GM19023 (cell line): Measurements from ENCODE around the gene PRRT1.
"Not testable (repeated sequence)": the region's sequence is repeated elsewhere in the genome, so short reads cannot be mapped to it uniquely, and the experiment has no call there.

Source experiments
- ATAC-seq: cut with Tn5 transposase; IDR thresholded peaks from one replicate; pipeline ENCODE4 v1.9.1; 2021; ENCODE audit warnings: mild to moderate bottlenecking, moderate library complexity; ENCODE audit not compliant: unreplicated experiment

The PRRT1 gene

DNA sequence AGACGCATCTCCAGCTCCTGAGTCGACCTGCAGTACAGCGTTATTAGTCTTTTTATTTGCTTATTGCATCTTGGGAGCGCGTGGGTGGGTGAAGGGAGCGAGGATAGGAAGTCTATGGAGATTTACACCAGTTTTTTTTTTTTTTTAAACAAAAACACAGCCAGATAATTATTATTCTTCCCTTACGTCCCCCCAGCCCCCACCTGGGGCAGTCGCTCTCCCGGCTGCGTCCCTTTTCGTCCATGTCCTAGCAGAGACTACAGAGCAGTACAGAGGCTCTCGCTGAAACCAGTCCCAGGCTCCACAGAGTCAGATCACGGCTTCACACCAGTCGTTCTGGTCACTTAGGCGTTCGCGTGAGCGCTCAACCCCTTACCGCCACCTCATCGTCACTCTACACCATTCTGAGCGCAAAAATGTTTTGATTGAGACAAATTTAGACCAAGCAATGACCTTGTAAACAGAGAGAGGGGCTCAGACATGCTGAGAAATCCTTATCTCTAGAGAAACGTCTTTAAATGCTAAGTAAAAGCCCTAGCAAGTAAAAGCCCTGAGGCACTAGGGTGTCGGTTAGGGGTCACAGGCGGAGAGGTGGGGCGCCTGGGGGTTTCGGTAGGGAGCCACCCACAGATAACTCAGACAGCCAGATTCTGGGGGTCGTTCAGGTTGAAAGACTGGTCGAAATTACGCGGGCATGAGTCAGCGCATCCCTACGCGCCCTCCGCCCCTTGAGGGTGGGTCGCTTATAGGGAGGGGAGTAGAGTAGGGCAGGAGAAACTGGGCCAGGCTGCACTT lies 1.2 kb upstream of the PRRT1 start:
- no peak for ATAC-seq

DNA sequence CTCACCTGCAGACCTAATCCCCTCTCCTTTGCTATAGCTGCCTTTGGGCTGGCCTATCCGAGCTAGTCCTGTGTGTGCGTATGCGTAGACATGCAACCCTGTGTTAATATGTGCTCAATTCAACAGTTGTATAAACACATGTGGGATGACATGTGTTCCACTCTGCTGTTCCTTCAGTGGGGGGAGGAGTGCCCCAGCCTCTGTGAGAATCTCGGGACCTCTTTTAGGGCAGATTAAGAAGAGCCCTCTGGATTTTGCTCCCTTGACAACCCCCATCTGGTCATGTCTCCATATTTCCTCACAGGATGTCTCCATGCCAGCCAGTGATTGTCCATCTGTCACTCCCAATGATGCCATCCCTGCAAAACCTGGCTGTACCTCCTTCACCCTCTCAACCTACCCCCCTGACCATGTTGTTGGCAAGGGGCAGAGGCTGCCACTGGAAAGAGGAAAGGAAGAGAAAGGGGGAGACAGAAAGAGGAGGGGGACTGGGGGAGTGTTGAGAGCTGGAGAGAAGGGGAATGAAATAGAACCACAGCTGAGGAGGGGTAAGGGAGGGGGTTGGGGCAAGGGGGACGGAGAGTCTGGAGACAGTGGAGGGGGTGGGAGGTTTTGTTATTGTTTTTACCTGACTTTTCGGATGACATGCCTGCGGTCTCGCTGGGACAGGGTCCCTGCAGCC lies 417 bp downstream of the PRRT1 start:
- ATAC-seq = no peak

DNA sequence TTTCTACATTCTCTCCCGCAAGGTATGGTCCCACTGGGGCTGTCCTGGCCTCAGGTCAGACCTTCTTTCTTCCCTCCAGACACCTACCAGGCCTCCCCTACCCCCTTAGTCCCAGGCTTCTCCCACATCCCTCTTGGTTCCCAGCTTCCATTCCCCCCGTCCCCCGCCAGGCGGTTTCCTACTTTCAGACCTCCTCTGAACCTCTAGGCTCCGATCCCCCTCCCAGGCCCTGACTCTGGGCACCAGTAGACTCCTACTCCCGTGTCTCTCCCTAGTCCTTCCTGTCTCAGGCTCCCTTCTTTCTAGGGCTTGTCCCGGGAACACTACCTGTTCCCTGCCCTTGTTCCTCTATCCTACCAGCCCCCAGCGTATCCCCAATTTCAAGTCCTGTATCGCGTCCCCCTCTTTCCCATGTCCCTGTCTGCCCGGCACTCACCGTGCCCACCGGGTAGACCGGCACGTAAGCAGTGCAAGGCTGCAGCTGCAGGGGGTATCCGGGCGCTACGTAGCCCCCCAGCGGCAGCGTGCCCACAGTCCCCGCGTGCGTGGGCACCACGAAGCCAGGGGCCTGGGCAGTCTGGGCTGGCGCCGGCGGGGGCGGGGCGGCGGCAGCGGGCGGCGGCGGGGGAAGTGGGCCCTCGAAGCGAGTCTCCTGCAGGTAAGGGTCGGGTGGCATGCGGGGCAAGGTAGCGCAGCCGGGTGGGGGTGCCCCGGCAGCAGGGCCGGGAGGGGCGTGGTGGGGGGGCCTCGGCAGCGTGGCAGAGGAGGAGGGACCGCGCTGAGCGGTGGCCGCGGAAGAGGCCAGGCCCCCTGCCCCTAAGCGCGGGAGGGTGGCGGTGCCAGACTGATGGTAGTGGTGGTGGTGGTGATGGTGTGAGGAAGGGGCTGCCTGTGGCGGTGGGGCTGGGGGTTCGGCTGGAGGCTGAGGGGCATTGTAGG lies 1.5 kb downstream of the PRRT1 start:
- ATAC-seq = no peak

DNA sequence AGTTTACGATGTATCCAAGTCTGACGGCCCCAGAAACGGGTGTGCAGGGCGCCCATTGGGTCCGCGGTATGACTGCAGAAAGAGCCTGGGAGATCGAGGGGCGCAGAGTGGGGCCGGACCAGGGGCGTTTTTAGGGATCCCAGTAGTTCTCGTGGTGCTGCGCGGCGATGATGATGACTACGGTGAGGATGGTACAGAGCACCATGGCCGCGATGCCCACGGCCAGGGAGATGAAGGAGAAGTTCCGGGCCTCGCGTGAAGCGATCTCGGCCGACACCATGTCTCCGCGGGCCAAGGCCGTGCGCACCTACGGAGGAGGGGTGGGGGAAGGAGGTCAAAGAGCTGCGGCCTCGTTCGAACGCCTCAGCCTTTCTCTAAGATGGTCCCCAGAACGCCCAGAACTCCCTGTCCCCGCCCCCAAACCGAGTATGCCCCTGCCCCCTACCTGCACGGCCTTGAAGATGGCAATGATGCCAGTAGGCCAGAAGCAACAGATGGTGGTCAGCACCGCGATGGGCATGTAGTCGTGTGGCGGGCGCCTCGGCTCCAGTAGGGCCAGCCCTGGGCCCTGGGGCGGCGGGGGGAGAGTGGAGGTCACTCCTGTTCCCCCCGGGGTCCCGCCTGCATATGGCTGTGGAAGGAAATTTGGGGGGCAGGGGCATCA lies 2.5 kb downstream of the PRRT1 start:
- no peak for ATAC-seq

DNA sequence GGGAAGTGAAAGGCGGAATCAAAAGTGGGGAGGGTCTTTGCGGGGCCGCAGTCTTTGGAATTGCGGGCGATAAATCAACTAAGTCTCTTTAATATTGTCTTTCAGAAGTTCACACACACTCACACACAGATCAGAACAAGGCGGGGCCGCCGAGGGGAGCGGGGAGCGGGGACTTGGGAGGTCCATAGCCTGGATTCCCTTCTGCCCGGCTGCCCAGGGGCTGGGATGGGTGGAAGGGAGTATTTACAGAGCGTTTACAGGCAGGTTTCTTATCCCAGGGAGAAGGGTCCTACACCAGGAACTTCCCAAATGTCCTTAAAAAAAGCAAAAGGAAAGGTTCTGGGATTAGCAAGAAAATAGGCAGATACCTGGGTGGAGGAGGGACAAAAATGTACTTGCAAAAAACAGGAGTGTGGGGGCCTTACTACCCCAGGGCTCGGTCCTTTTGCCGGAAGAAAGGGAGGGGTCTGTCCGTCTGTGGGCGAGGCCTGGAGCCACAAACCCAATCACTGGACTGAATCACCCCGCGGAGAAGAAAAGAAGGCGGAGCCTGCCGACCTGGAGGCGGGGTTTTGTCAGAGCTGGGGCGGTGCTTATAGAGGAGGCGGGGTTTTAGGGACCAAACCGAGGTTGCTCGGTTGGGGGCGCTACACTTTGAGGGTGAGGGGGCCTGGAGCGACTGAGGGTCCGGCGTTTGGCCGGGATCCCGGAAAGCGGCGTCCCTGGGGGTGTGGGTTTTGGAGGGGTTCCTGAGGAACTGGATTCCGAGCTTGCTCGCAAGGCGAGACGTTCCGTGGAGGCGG lies 3.2 kb downstream of the PRRT1 start:
- ATAC-seq = no peak

DNA sequence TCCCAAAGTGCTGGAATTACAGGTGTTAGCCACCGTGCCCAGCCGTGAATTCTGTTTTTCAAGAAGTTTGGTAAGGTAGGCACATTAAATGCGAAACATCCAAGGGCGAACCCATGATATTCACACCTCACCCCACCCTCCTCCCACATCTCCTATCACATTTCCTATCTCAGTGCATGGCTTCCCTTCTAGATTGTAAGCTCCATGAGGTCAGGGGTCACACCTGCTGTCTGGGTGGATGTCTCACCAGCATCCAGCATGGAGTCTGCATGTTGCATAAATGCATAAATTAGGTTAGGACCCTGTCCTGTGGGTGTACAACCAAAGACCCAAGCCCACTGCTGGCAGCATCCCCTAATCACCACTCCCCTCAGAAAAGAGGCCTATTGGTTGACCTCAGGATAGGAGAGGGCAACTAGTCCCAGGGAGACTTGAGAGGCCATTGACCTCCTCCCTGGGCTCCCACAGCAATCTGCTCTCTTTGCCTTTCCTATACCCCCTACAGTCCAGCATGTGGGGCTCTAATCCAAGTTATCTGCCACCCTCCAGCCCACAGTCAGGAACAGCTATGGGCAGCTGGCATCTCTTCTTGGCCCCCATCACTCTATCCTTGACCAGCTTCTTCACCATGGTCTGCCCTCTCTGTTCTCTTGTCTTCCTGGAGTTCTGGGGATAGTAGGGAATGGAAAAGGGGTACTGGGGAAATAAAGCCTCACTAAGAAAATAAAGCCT lies 4.2 kb downstream of the PRRT1 start:
- no peak for ATAC-seq

DNA sequence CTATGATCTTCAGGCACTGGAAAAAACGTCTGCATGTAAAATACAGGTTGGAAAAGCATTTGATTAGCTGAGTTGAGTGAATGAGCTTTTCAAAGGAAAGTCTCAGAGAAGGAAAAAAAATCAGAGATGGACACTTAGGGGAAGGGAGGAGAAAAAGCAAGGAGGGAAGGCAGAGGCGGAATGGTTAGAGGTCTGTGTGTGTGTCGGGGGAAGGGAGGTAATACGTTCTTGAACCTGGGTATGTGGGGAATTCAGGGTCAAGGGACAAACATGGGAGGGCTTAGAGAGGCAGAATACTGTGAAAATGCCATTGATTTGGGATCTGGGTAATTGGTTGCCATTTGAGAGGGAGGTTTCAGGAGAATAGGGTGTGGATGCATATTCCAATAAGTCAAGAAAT lies 5.1 kb downstream of the PRRT1 start:
- no peak for ATAC-seq

DNA sequence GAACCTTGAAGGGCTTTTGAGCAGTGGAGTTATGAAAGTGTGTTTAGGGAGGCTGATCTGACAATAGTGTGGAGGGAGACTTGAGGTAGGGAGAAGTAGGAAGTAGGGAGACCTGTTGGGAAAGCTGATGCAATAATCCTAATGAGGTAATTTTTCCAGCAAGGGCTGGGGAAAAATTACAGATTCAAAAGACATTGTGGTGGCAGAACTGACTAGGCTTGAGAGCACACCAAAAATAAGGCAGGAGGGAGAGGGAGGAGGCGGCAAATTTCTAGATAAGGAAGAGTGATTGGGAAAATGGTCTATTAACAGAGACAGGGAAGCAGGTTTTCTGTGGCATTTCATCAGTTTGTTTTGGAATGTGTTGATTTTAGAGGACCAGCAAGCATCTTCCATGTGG lies 5.5 kb downstream of the PRRT1 start:
- no peak for ATAC-seq

GRCh38 chr6:32144238-32144637 lies 7.5 kb downstream of the PRRT1 start:
- not testable (repeated sequence) for ATAC-seq

DNA sequence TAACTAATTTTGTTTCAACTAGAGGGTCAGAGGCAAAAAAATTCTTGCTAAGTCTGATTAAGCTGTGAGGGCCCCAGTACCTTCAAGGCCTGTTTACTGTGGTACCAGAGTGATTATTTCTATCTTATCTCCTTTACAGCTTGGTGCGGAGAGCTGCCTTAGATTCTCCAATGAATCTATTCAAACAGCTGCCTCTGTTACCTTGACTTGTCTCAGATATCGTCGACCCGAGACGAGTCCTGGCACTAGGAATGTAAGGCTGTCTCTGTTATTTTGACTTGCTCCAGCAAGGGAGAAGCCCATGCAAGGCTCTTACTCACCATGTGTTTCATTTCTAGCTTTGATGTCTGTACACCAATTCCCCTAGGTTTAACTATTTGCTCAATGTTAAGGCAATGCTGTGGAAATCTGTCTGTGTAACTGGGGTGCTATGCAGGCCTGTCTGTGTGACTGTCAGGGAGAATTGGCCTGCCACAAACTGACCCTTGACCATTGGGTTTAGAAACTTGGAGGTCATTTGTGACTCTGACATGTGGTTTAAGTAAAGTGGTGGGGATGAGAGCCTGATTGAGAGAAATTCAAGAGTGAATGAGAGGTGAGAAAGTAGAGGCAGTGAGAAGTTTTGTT lies 11.2 kb downstream of the PRRT1 start:
- ATAC-seq = no peak

- ATAC-seq = no peak
Observed at GRCh38 chr6:32139590-32139989, 12.1 kb downstream of the PRRT1 start.

DNA sequence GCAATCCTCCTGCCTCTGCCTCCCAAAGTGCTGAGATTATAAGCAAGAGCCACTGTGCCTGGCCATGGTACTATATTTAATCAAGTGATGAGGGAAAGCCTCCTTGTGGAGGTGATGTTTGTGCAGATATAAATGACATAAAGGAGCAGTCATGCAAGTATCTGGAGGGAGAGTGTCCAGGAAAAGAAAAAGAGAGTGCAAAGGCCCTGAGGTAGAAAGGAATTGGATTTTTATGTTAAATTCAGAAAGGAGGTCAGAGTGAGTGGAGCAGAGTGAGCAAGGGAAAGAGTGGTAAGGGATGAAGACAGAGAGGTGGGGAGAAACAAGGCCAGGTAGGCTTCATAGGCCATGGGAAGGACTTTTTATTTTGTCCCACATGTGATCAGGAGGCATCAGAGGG lies 14.3 kb downstream of the PRRT1 start:
- no peak for ATAC-seq

DNA sequence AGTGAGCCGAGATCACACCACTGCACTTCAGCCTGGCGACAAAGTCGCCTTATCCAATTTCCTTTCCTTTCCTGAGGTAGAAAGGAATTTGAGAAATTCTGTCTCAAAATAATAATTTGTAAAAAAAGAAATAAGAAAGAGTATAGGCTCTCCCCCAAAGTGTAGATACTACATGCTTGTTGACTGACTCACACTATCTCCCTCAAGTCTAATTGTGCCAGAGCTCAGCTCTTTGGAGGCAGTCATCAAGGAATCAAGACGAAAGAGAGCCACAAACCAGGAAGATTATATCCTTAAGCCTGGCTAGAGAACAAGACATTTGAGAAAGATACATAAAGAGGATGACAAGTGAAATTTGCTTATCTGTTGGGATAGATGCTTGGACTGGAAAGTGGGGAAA lies 18.0 kb downstream of the PRRT1 start:
- ATAC-seq = no peak

DNA sequence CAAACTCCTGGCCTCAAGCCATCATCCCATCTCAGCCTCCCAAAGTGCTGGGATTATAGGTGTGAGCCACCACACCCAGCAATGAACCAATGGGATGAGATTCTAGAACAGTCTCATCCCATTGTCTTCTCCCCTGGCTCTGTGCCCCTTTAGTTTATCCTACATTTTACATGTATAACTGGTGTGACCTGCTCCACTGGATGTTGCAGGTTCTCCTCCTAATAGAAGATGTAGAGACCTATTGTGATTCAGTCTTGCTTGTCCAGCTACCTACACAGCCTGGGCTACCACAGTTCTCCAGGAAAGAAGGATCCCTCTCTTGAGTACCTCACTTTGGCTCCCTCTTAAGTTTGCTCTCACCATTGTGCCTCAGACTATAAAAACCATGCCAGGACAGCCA lies 19.6 kb downstream of the PRRT1 start:
- no peak for ATAC-seq

GRCh38 chr6:32131439-32131948 lies 20.2 kb downstream of the PRRT1 start:
- ATAC-seq = no peak

- no peak for ATAC-seq
Observed at GRCh38 chr6:32129297-32130088, 22.2 kb downstream of the PRRT1 start.

DNA sequence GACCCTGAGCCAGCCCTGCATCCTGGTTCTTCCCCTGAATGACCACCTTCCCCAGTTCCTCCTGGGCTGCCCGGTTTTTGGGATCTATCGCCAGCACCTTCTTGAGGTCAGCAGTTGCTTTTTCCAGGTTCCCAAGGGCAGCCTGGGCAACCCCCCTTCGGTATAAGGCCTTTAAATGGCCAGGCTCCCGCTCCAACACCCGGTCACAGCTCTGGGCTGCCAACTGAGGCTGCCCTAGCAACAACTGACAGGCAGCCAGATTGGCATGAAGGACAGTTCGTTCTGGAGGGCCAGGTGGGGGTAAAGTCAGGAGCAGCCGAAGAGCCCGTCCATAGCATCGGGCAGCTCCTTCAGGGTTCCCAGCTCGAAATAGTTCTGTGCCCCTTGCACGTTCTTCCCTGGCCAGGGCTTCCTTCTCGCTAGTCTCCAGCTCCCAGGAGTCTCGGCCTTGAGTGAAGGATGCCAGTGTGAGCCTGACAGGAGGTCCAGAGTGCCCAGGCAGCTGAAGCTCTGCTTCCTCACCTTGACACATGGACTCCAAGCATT lies 22.9 kb downstream of the PRRT1 start:
- ATAC-seq = no peak
